ENCODE measurements around the gene POC1A.

DNA sequence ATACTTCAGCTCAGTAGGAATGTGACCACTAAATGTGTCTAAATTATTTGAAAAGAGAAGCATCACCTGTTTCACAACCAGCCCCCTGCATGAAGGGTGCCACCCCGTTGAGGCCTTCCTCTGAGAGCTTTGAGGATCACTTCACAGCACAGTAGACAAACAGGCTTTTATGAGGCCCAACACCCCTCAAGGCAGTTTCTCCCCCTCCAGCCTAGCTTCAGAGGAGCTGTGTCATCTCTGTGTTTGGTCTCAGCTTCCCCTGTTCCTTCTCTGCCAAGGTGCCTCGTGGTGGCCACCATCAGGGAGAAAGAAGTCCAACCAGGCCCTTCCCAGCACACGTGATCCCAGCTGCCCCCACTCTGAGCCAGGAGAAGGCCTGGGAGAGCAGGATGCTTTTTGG, 76.3 kb downstream of the POC1A start:
- TF ChIP-seq GATA2 (IDR thresholded peaks at IDR 0.05; ENCODE audit: low read depth, low read length), result no peak
- no peak for TF ChIP-seq GATA3 (IDR thresholded peaks at IDR 0.05; ENCODE audit: low read depth, low read length)

All from SH-SY5Y (cell line).